Keratinocyte (primary cell): ENCODE data around the gene DNASE1L3.

Source experiments
- CTCF ChIP-seq, 3 experiments: IDR thresholded peaks in 1 of 3; conservative IDR thresholded peaks in 1 of 3; optimal IDR thresholded peaks in 1 of 3; 2 replicates in 2 of 3; 3 replicates in 1 of 3; pipeline versions ENCODE3 to v1.5.1; 2011; ENCODE audit warnings: low read length in 3 of 3, mild to moderate bottlenecking in 3 of 3, moderate library complexity in 2 of 3, control low read depth in 1 of 3, inconsistent platforms in 1 of 3; ENCODE audit not compliant: insufficient read depth in 2 of 3; ENCODE audit errors: extremely low read depth in 1 of 3
- EZH2 ChIP-seq: IDR thresholded peaks from one replicate; pipeline ENCODE4 v1.6.1; 2012; ENCODE audit warnings: inconsistent platforms, mild to moderate bottlenecking, low read length, moderate library complexity

GRCh38 chr3:58198804-58199203 lies 12.0 kb downstream of the DNASE1L3 start:
- no peak for TF ChIP-seq CTCF (optimal IDR thresholded peaks at IDR 0.05 in 1 of 3, IDR thresholded peaks at IDR 0.05 in 1 of 3, conservative IDR thresholded peaks at IDR 0.05 in 1 of 3; ENCODE audit: extremely low read depth in 1 of 3, insufficient read depth in 2 of 3, low read length in 3 of 3)
- TF ChIP-seq EZH2: no peak
